PC-9 (cell line): ENCODE results near the gene NDST3.

Source experiments
- EZH2 ChIP-seq: fragments of 200-600 bp; sonication (generic); IDR thresholded peaks from 2 replicates; pipeline ENCODE4 v1.8.0; 2017; ENCODE audit warnings: antibody characterized with exemption, low read depth
- TF ChIP-seq, protein P1 (sequence below): fragments of 200-600 bp; sonication (generic); conservative IDR thresholded peaks from 2 replicates; pipeline ENCODE4 v1.6.1; 2017; ENCODE audit warnings: mixed run types, antibody characterized with exemption, mild to moderate bottlenecking, moderate library complexity

DNA sequence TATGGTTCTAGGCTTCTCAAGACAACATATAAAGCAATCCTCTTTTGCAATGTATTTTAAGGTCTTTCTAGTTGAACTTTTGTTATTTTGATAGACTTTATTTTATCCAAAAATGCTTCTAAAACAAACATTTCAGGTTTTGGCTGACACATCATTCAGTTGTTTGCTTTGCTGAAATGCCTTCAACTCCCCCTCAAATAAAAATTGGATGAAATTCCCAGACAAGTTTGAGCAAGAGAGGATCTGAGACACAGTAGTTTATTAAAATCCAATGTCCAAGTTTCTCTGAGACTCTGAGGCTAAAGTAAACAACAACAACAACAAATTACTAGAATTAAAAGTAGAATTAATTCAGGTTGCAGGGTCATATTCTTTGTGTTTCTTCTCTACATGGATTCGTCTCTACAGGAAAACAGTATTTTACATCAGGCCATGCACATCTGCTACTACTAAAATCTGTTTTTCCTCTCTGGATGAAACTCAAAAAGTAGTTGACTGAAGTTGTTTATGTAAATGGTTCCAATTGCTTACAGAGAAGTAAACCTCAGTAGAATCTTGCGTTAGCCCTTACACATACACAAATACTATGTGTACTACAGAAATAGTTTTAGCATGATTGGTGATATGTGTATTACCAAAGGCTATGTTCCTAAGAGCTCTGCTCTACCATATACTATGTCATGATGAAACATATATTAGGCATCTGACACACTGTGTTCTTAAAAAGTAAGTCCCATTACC, 253.6 kb downstream of the NDST3 start:
- TF ChIP-seq, protein P1, sequence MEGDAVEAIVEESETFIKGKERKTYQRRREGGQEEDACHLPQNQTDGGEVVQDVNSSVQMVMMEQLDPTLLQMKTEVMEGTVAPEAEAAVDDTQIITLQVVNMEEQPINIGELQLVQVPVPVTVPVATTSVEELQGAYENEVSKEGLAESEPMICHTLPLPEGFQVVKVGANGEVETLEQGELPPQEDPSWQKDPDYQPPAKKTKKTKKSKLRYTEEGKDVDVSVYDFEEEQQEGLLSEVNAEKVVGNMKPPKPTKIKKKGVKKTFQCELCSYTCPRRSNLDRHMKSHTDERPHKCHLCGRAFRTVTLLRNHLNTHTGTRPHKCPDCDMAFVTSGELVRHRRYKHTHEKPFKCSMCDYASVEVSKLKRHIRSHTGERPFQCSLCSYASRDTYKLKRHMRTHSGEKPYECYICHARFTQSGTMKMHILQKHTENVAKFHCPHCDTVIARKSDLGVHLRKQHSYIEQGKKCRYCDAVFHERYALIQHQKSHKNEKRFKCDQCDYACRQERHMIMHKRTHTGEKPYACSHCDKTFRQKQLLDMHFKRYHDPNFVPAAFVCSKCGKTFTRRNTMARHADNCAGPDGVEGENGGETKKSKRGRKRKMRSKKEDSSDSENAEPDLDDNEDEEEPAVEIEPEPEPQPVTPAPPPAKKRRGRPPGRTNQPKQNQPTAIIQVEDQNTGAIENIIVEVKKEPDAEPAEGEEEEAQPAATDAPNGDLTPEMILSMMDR, result no peak
- TF ChIP-seq EZH2, result no peak
